Esophagus muscularis mucosa (tissue), 4 donors: ENCODE measurements around the gene KIAA0825. TPM values are rescaled to one million over a fixed set of nuclear protein-coding genes. Genes with fewer than 3 reads are reported as not detected.

ENCODE experiments used
- DNase-seq: peaks from one replicate; pipeline ENCODE4 v3.0.0-alpha.2; 2017; ENCODE audit errors: extremely low spot score
- H3K27ac ChIP-seq, 4 donors: fragments of 200-600 bp; sonication (generic); replicated peaks in 1 of 4; 1 replicate in 3 of 4; 2 replicates in 1 of 4; pipeline ENCODE4 v1.5.1; 2016 to 2019; ENCODE audit warnings: mild to moderate bottlenecking in 1 of 4
- H3K27me3 ChIP-seq, 4 donors: fragments of 200-600 bp; sonication (generic); one replicate each; pipeline versions ENCODE4 v1.5.1 to v1.6.0; 2016 to 2019
- H3K36me3 ChIP-seq, 4 donors: fragments of 200-600 bp; sonication (generic); one replicate each; pipeline ENCODE4 v1.5.1; 2016 to 2019
- H3K4me1 ChIP-seq, 4 donors: fragments of 200-600 bp; sonication (generic); one replicate each; pipeline ENCODE4 v1.5.1; 2016 to 2019
- H3K4me3 ChIP-seq, 4 donors: fragments of 200-600 bp; sonication (generic); 1 replicate in 2 of 4; 2 replicates in 2 of 4; pipeline ENCODE4 v1.5.1; 2016 to 2019; ENCODE audit warnings: mild to moderate bottlenecking in 4 of 4, moderate library complexity in 1 of 4
- H3K9me3 ChIP-seq, 4 donors: fragments of 200-600 bp; sonication (generic); 1 replicate in 3 of 4; 2 replicates in 1 of 4; pipeline ENCODE4 v1.5.1; 2016 to 2019
- CTCF ChIP-seq, 3 experiments: fragments of 200-600 bp in 2 of 3; fragments of 450-650 bp in 1 of 3; sonication (generic) in 2 of 3; IDR thresholded peaks; one replicate each; pipeline ENCODE4 v1.5.1; 2017 to 2019; ENCODE audit warnings: antibody characterized with exemption in 3 of 3, mild to moderate bottlenecking in 2 of 3, moderate library complexity in 1 of 3
- EP300 ChIP-seq: sonication (generic); formaldehyde crosslinking; IDR thresholded peaks from one replicate; pipeline ENCODE4 v1.6.1; 2017; ENCODE audit warnings: antibody characterized with exemption
- POLR2A ChIP-seq: fragments of 450-650 bp; IDR thresholded peaks from one replicate; pipeline ENCODE4 v1.6.1; 2017; ENCODE audit warnings: antibody characterized with exemption, moderate library complexity, mild to moderate bottlenecking, low read depth
- POLR2AphosphoS5 ChIP-seq, 2 donors: sonication (generic); formaldehyde crosslinking; IDR thresholded peaks; one replicate each; pipeline ENCODE4 v1.6.1; 2017; ENCODE audit warnings: antibody characterized with exemption in 2 of 2
- WGBS: methylation state at CpG from one replicate; pipeline ENCODE4 v1.1.5; 2018; 5-methylcytosine and 5-hydroxymethylcytosine counted together
- intact Hi-C: fragments of 100-400 bp; cut with DNase I; formaldehyde crosslinking; loops from one replicate; pipeline ENCODE4 v1.15.1; 2023
- total RNA-seq, 4 donors: library from RNA; depleted of rRNA; stranded (reverse); fragments of >200 nt; gene quantifications; one replicate each; pipeline versions ENCODE4 v1.1.0 to v1.2.1, GENCODE V29; 2016

KIAA0825 gene
- total RNA-seq, 4 donors from 2014 or later = 2.3 to 4.2 (median 2.9) TPM

GRCh38 chr5:94254214-94254613 lies 364.2 kb downstream of the KIAA0825 start:
- Histone ChIP-seq H3K27ac (no peak overlapping the region), H3K4me1 (no peaks in the 10 kb centered on the region), H3K9me3 (no peaks in the 10 kb centered on the region), H3K27me3 (no peaks in the 10 kb centered on the region), H3K4me3 (no peak overlapping the region), H3K36me3 (no peaks in the 10 kb centered on the region)
- TF ChIP-seq EP300 (no peak), POLR2AphosphoS5 (IDR thresholded peaks at IDR 0.05) (no peak), POLR2A (no peak), CTCF (IDR thresholded peaks at IDR 0.05) (no peak)
- no peak for DNase-seq
- WGBS = 79% methylated on average over 3 of the region's 3 CpGs
- intact Hi-C loops = no loop called here

- WGBS = 81% methylated on average over 5 of the region's 5 CpGs
- Histone ChIP-seq H3K36me3 (no peaks in the 10 kb centered on the region), H3K27me3 (no peaks in the 10 kb centered on the region), H3K4me3 (no peak overlapping the region), H3K4me1 (no peaks in the 10 kb centered on the region), H3K9me3 (no peaks in the 10 kb centered on the region), H3K27ac (no peak overlapping the region)
- TF ChIP-seq POLR2AphosphoS5 (IDR thresholded peaks at IDR 0.05) (no peak), EP300 (no peak), CTCF (IDR thresholded peaks at IDR 0.05) (no peak), POLR2A (no peak)
- no peak for DNase-seq
- intact Hi-C loops = no loop called here
Observed at GRCh38 chr5:94250985-94251384, 367.4 kb downstream of the KIAA0825 start.

GRCh38 chr5:94249430-94249829 lies 369.0 kb downstream of the KIAA0825 start:
- no peaks in the 10 kb centered on the region for H3K27me3 ChIP-seq
- H3K9me3 ChIP-seq = no peaks in the 10 kb centered on the region
- intact Hi-C loops = no loop called here
- WGBS = 86% methylated on average over 2 of the region's 2 CpGs
- H3K4me1 ChIP-seq = no peaks in the 10 kb centered on the region
- H3K27ac ChIP-seq = no peak overlapping the region
- no peak overlapping the region for H3K4me3 ChIP-seq
- DNase-seq = no peak
- no peak for TF ChIP-seq EP300
- no peak for TF ChIP-seq POLR2AphosphoS5 (IDR thresholded peaks at IDR 0.05)
- no peak for TF ChIP-seq CTCF (IDR thresholded peaks at IDR 0.05)
- no peak for TF ChIP-seq POLR2A
- no peaks in the 10 kb centered on the region for H3K36me3 ChIP-seq

GRCh38 chr5:94248175-94248875 lies 370.1 kb downstream of the KIAA0825 start:
- H3K36me3 ChIP-seq = no peaks in the 10 kb centered on the region
- 89% methylated on average over 2 of the region's 2 CpGs for WGBS
- H3K27me3 ChIP-seq = no peaks in the 10 kb centered on the region
- no peak for DNase-seq
- no peaks in the 10 kb centered on the region for H3K4me1 ChIP-seq
- no peak overlapping the region for H3K27ac ChIP-seq
- intact Hi-C loops = no loop called here
- H3K4me3 ChIP-seq = no peak overlapping the region
- no peak for TF ChIP-seq EP300
- TF ChIP-seq POLR2A = no peak
- TF ChIP-seq CTCF (IDR thresholded peaks at IDR 0.05) = no peak
- no peak for TF ChIP-seq POLR2AphosphoS5 (IDR thresholded peaks at IDR 0.05)
- no peaks in the 10 kb centered on the region for H3K9me3 ChIP-seq

- H3K27ac ChIP-seq = no peak overlapping the region
- no peak for DNase-seq
- WGBS = 82% methylated on average over 4 of the region's 4 CpGs
- TF ChIP-seq CTCF (IDR thresholded peaks at IDR 0.05) = no peak
- no peak for TF ChIP-seq EP300
- TF ChIP-seq POLR2AphosphoS5 (IDR thresholded peaks at IDR 0.05) = no peak
- no peak for TF ChIP-seq POLR2A
- intact Hi-C loops = no loop called here
- no peak overlapping the region for H3K4me3 ChIP-seq
- H3K36me3 ChIP-seq = no peaks in the 10 kb centered on the region
- H3K27me3 ChIP-seq = no peaks in the 10 kb centered on the region
- peaks cover 6 to 23% (median 16%) of the 10 kb centered on the region in 4 donors for H3K4me1 ChIP-seq
- H3K9me3 ChIP-seq = no peaks in the 10 kb centered on the region
Observed at GRCh38 chr5:94245608-94246007, 372.8 kb downstream of the KIAA0825 start.
